Measurements from ENCODE around the gene TUBA4B. TPM values are rescaled to one million over a fixed set of nuclear protein-coding genes. Genes with fewer than 3 reads are reported as not detected.

The TUBA4B gene
- total RNA-seq, 1 experiment from 2014 or later: not detected

DNA sequence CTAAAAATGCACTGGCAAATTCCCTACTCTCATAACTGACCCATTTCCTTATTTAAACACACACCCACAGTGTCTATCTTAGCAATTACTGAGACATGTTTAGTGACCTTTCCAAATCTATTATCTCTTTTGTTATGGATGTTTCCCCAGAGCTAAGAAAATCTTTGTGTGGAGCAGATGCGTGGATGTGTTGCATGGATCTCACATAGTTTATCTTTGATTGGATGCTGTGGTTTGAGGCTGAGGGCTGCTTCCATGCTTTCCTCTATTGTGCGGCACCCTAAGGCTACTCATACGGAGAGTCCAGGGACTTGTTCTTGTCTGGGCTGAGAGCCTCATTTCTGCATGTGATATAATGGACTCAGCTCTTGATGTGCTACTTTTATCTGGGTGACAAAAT lies 18.7 kb upstream of the TUBA4B start:
- no peaks in the 10 kb centered on the region for H3K4me1 ChIP-seq (ENCODE audit: control insufficient read depth, insufficient read depth, low read length)
- in situ Hi-C loops (cut with HindIII; ENCODE audit: low pct_unique_long_range_greater_than_20kb, low sequenced_read_pairs): no loop called here
- CTCF ChIA-PET: interaction anchor here (0.6 kb wide), 1 partner anchor 503 kb away, joined by 4 read pairs; no protein-coding TSS in a partner anchor

GRCh38 chr2:219243291-219243761 lies 9.7 kb upstream of the TUBA4B start:
- Histone ChIP-seq H3K4me3 (ENCODE audit: low read depth in 2 of 2, low read length in 2 of 2) (no peak overlapping the region), H3K27me3 (ENCODE audit: control insufficient read depth, insufficient read depth, low read length) (no peaks in the 10 kb centered on the region), H3K9me3 (ENCODE audit: control insufficient read depth, insufficient read depth, low read depth, low read length) (no peaks in the 10 kb centered on the region), H3K36me3 (ENCODE audit: control insufficient read depth, insufficient read depth, low read length) (no peaks in the 10 kb centered on the region; the same call in 1 of the 2 replicates), H3K27ac (ENCODE audit: low read length) (no peak overlapping the region), H3K4me1 (ENCODE audit: control insufficient read depth, insufficient read depth, low read length) (peaks cover 19% of the 10 kb centered on the region)
- intact Hi-C loops (cut with micrococcal nuclease; ENCODE audit: unreplicated experiment) (no loop called here), in situ Hi-C loops (cut with HindIII; ENCODE audit: low pct_unique_long_range_greater_than_20kb, low sequenced_read_pairs) (no loop called here)
- BruUV-seq (replicated peaks): TSS peak; percentile 56
- POLR2A ChIA-PET: no interaction called here
- CTCF ChIA-PET: no interaction called here
- DNase-seq (ENCODE audit: low read depth, low spot score) (no peak), ATAC-seq (no peak)
- no peak for TF ChIP-seq POLR2AphosphoS5 (IDR thresholded peaks at IDR 0.05; ENCODE audit: low read depth, low read length)
- TF ChIP-seq, protein P1, sequence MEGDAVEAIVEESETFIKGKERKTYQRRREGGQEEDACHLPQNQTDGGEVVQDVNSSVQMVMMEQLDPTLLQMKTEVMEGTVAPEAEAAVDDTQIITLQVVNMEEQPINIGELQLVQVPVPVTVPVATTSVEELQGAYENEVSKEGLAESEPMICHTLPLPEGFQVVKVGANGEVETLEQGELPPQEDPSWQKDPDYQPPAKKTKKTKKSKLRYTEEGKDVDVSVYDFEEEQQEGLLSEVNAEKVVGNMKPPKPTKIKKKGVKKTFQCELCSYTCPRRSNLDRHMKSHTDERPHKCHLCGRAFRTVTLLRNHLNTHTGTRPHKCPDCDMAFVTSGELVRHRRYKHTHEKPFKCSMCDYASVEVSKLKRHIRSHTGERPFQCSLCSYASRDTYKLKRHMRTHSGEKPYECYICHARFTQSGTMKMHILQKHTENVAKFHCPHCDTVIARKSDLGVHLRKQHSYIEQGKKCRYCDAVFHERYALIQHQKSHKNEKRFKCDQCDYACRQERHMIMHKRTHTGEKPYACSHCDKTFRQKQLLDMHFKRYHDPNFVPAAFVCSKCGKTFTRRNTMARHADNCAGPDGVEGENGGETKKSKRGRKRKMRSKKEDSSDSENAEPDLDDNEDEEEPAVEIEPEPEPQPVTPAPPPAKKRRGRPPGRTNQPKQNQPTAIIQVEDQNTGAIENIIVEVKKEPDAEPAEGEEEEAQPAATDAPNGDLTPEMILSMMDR (IDR thresholded peaks at IDR 0.05): no peak
- TF ChIP-seq SIN3A (IDR thresholded peaks at IDR 0.05; ENCODE audit: borderline replicate concordance, insufficient read depth, low read depth, low read length): no peak

More for the DNA sequence above, 18.7 kb upstream of the TUBA4B start:
- Histone ChIP-seq H3K36me3 (ENCODE audit: control insufficient read depth, insufficient read depth, low read length) (peaks cover 10% of the 10 kb centered on the region; the same call in 1 of the 2 replicates), H3K27ac (ENCODE audit: low read length) (no peak overlapping the region), H3K4me3 (ENCODE audit: low read depth in 2 of 2, low read length in 2 of 2) (no peak overlapping the region), H3K27me3 (ENCODE audit: control insufficient read depth, insufficient read depth, low read length) (no peaks in the 10 kb centered on the region), H3K9me3 (ENCODE audit: control insufficient read depth, insufficient read depth, low read depth, low read length) (no peaks in the 10 kb centered on the region)
- TF ChIP-seq TCF7L2 (IDR thresholded peaks at IDR 0.05; ENCODE audit: low read depth, low read length): no peak
- no peak for TF ChIP-seq POLR2AphosphoS5 (IDR thresholded peaks at IDR 0.05; ENCODE audit: low read depth, low read length)
- TF ChIP-seq, protein P1 (IDR thresholded peaks at IDR 0.05): no peak
- TF ChIP-seq SIN3A (IDR thresholded peaks at IDR 0.05; ENCODE audit: borderline replicate concordance, insufficient read depth, low read depth, low read length): no peak
- no peak for TF ChIP-seq REST (IDR thresholded peaks at IDR 0.05; ENCODE audit: insufficient read depth in 1 of 2, low read depth in 2 of 2, low read length in 1 of 2)
- intact Hi-C loops (cut with micrococcal nuclease; ENCODE audit: unreplicated experiment): no loop called here
- POLR2A ChIA-PET: no interaction called here
- ATAC-seq (no peak), DNase-seq (ENCODE audit: low read depth, low spot score) (no peak)
- BruUV-seq (replicated peaks): no TSS peak

Data from Panc1 (cell line).